ENCODE data around the gene ETV6.

ETV6 gene

GRCh38 chr12:11693601-11694000 is 44.1 kb downstream of the ETV6 start:
- H2AFZ ChIP-seq (ENCODE audit: low read depth): no peak overlapping the region
- no peak overlapping the region for H3K9ac ChIP-seq
- H3K36me3 ChIP-seq (ENCODE audit: insufficient read depth): no peaks in the 10 kb centered on the region
- H3K27ac ChIP-seq: no peak overlapping the region
- no peak overlapping the region for H3K4me2 ChIP-seq
- H3K4me1 ChIP-seq (ENCODE audit: low read depth, poor library complexity, severe bottlenecking): no peaks in the 10 kb centered on the region
- TF ChIP-seq CTCF (conservative IDR thresholded peaks at IDR 0.05; ENCODE audit: low read depth, low read length): no peak
- no peaks in the 10 kb centered on the region; the same call in 1 of the 2 replicates for H3K79me2 ChIP-seq (ENCODE audit: insufficient read depth, low read depth)
- H3K27me3 ChIP-seq (ENCODE audit: insufficient read depth, low read depth): no peaks in the 10 kb centered on the region
- H3K4me3 ChIP-seq (IDR thresholded peaks at IDR 0.05; ENCODE audit: insufficient read depth, low read depth, low read length): no peak overlapping the region
- H4K20me1 ChIP-seq (ENCODE audit: insufficient read depth): no peaks in the 10 kb centered on the region

GRCh38 chr12:11694528-11694927 is 45.1 kb downstream of the ETV6 start:
- TF ChIP-seq CTCF (conservative IDR thresholded peaks at IDR 0.05; ENCODE audit: low read depth, low read length): no peak
- Histone ChIP-seq H3K79me2 (ENCODE audit: insufficient read depth, low read depth) (no peaks in the 10 kb centered on the region; the same call in 1 of the 2 replicates), H4K20me1 (ENCODE audit: insufficient read depth) (no peaks in the 10 kb centered on the region), H3K4me1 (ENCODE audit: low read depth, poor library complexity, severe bottlenecking) (no peaks in the 10 kb centered on the region), H3K9ac (no peak overlapping the region), H3K27me3 (ENCODE audit: insufficient read depth, low read depth) (no peaks in the 10 kb centered on the region), H3K36me3 (ENCODE audit: insufficient read depth) (no peaks in the 10 kb centered on the region), H3K27ac (no peak overlapping the region), H3K4me3 (IDR thresholded peaks at IDR 0.05; ENCODE audit: insufficient read depth, low read depth, low read length) (no peak overlapping the region), H3K4me2 (no peak overlapping the region), H2AFZ (ENCODE audit: low read depth) (no peak overlapping the region)

- H4K20me1 ChIP-seq (ENCODE audit: insufficient read depth): no peaks in the 10 kb centered on the region
- H3K27ac ChIP-seq: no peak overlapping the region
Measured at GRCh38 chr12:11695321-11695720, 45.8 kb downstream of the ETV6 start.

GRCh38 chr12:11696084-11696483 is 46.6 kb downstream of the ETV6 start:
- Histone ChIP-seq H3K4me1 (ENCODE audit: low read depth, poor library complexity, severe bottlenecking) (no peaks in the 10 kb centered on the region), H3K79me2 (ENCODE audit: insufficient read depth, low read depth) (no peaks in the 10 kb centered on the region; the same call in 1 of the 2 replicates), H4K20me1 (ENCODE audit: insufficient read depth) (no peaks in the 10 kb centered on the region), H2AFZ (ENCODE audit: low read depth) (no peak overlapping the region), H3K9ac (no peak overlapping the region), H3K36me3 (ENCODE audit: insufficient read depth) (no peaks in the 10 kb centered on the region), H3K4me3 (IDR thresholded peaks at IDR 0.05; ENCODE audit: insufficient read depth, low read depth, low read length) (no peak overlapping the region), H3K4me2 (no peak overlapping the region), H3K27ac (no peak overlapping the region), H3K27me3 (ENCODE audit: insufficient read depth, low read depth) (no peaks in the 10 kb centered on the region)
- no peak for TF ChIP-seq CTCF (conservative IDR thresholded peaks at IDR 0.05; ENCODE audit: low read depth, low read length)

More at GRCh38 chr12:11695321-11695720, 45.8 kb downstream of the ETV6 start:
- Histone ChIP-seq H3K36me3 (ENCODE audit: insufficient read depth) (no peaks in the 10 kb centered on the region), H3K4me2 (no peak overlapping the region), H3K27me3 (ENCODE audit: insufficient read depth, low read depth) (no peaks in the 10 kb centered on the region), H3K9ac (no peak overlapping the region), H2AFZ (ENCODE audit: low read depth) (no peak overlapping the region), H3K4me3 (IDR thresholded peaks at IDR 0.05; ENCODE audit: insufficient read depth, low read depth, low read length) (no peak overlapping the region), H3K4me1 (ENCODE audit: low read depth, poor library complexity, severe bottlenecking) (no peaks in the 10 kb centered on the region), H3K79me2 (ENCODE audit: insufficient read depth, low read depth) (no peaks in the 10 kb centered on the region; the same call in 1 of the 2 replicates)
- no peak for TF ChIP-seq CTCF (conservative IDR thresholded peaks at IDR 0.05; ENCODE audit: low read depth, low read length)

All from KMS-11 (cell line).